Fibroblast of the aortic adventitia (primary cell): ENCODE data around the gene ANKH. TPM values are rescaled to one million over a fixed set of nuclear protein-coding genes. Genes with fewer than 3 reads are reported as not detected.

Experiments used
- DNase-seq: peaks from one replicate; pipeline ENCODE4 v3.0.0-alpha.2; 2010; ENCODE audit warnings: low read depth
- H3K4me3 ChIP-seq: 2 replicates; pipeline ENCODE4 v1.5.1; 2011; ENCODE audit warnings: low read depth, mild to moderate bottlenecking, control low read depth, low read length, moderate library complexity
- CTCF ChIP-seq: IDR thresholded peaks from 2 replicates; pipeline ENCODE4 v1.5.1; 2011; ENCODE audit warnings: mild to moderate bottlenecking, low read length, control low read depth, inconsistent platforms; ENCODE audit not compliant: insufficient read depth
- total RNA-seq: library from RNA; depleted of rRNA; stranded (reverse); fragments of >200 nt; gene quantifications from 2 replicates; pipeline ENCODE4 v1.2.3, GENCODE V29; 2012; ENCODE audit warnings: low replicate concordance

The ANKH gene
- total RNA-seq, 1 donor = 82.2 TPM

DNA sequence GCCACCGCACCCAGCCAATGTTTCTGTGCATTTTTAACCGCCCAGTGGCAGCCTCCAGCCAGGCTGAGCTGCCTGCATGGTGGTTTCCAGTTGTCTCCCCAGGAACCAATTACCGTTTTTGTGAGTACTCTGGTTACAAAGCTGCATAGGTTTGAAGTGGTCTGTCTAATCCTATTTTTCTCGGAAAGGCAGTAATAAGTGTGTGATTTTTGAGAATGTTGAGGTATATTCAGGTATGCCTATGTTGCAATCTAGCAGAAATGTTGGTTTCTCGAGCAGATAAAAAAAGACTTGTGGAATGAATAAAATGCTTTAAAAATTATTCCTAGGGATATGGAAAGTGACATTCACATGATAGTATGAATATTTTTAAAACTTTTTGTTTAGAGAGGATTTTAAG is 41.5 kb upstream of the ANKH start:
- no peak for TF ChIP-seq CTCF
- DNase-seq = peak; percentile 67
- H3K4me3 ChIP-seq = no peak overlapping the region

- no peak for DNase-seq
- no peak overlapping the region for H3K4me3 ChIP-seq
- TF ChIP-seq CTCF = no peak
Measured at GRCh38 chr5:14912206-14912605, 40.6 kb upstream of the ANKH start.

- no peak for DNase-seq
- TF ChIP-seq CTCF = no peak
- no peak overlapping the region for H3K4me3 ChIP-seq
Measured at GRCh38 chr5:14909369-14909768, 37.8 kb upstream of the ANKH start.

- no peak for TF ChIP-seq CTCF
- DNase-seq = peak; percentile 93
Measured at GRCh38 chr5:14908172-14908571, 36.6 kb upstream of the ANKH start.

GRCh38 chr5:14906628-14907027 is 35.0 kb upstream of the ANKH start:
- no peak for DNase-seq
- no peak overlapping the region for H3K4me3 ChIP-seq
- TF ChIP-seq CTCF = no peak

More at GRCh38 chr5:14908172-14908571, 36.6 kb upstream of the ANKH start:
- H3K4me3 ChIP-seq = no peak overlapping the region

DNA sequence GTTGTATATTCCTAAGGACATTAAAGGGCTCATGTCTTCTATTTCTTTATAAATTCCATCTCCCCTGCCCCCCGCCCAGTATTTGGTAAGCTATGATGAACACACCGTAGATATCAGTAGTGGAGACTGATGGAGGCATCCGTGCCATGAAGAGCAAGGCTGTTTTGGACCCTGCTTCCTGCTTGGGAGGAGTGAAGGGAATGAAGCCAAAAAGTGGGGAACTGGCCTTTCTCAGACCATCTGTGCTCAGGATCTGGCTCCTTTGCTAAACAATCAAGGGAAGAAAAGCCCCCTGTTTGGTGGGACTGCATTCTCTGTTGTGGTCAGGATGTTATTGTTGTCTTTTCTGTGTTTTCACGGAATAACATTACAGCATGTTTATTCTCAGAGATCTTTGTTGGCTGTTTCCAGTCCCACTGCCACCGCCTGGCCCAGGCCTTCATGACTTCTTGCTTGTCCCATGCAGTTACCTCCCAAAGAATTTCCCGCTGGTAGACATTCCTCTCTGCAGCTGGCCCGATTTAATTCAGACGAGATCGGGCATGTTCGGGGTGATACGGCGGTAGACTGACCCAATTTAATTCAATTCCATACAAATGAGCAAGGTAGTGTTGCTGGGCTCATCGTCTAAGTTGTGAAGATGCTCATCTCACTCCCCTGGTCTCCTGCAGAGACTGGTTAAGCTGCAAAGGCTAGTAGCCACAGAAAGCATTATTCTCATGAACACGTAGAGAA is 31.4 kb upstream of the ANKH start:
- H3K4me3 ChIP-seq = no peak overlapping the region
- no peak for DNase-seq
- no peak for TF ChIP-seq CTCF
